Kidney (tissue), 14 donors: ENCODE results near the gene ENPP3. TPM values are rescaled to one million over a fixed set of nuclear protein-coding genes. Genes with fewer than 3 reads are reported as not detected.

Experiments used
- DNase-seq, 5 donors: peaks; one replicate each; pipeline ENCODE4 v3.0.0-alpha.2; 2013 to 2020
- FAIRE-seq: peaks from 2 replicates; lab custom pipeline; 2012; peaks lifted over from hg19 to GRCh38; lab: Jason Lieb, UNC
- H3K27ac ChIP-seq, 2 donors: one replicate each; pipeline ENCODE4 v1.7.0; 2013; ENCODE audit warnings: low read depth in 2 of 2, low read length in 2 of 2, inconsistent platforms in 1 of 2
- H3K27me3 ChIP-seq: one replicate; pipeline ENCODE4 v1.7.1; 2013; ENCODE audit warnings: low read length, inconsistent platforms; ENCODE audit not compliant: control insufficient read depth, insufficient read depth
- H3K36me3 ChIP-seq, 3 donors: one replicate each; pipeline versions ENCODE4 v1.7.0 to v1.7.1; 2013; ENCODE audit warnings: low read length in 3 of 3, control low read depth in 1 of 3, inconsistent platforms in 1 of 3; ENCODE audit not compliant: insufficient read depth in 3 of 3, control insufficient read depth in 2 of 3
- H3K4me1 ChIP-seq, 3 donors: one replicate each; pipeline versions ENCODE4 v1.7.0 to v1.7.1; 2013; ENCODE audit warnings: low read length in 3 of 3, inconsistent platforms in 1 of 3, low read depth in 1 of 3; ENCODE audit not compliant: control insufficient read depth in 2 of 3, insufficient read depth in 2 of 3
- H3K4me3 ChIP-seq, 3 donors: one replicate each; pipeline versions ENCODE4 v1.7.0 to v1.8.1; 2013; ENCODE audit warnings: low read length in 3 of 3, control low read depth in 1 of 3, inconsistent platforms in 1 of 3
- H3K9ac ChIP-seq, 3 donors: one replicate each; pipeline versions ENCODE4 v1.7.0 to v1.7.1; 2013; ENCODE audit warnings: low read length in 3 of 3, control low read depth in 1 of 3, inconsistent platforms in 1 of 3
- H3K9me3 ChIP-seq, 3 donors: one replicate each; pipeline versions ENCODE4 v1.7.0 to v1.7.1; 2013; ENCODE audit warnings: low read length in 3 of 3, control low read depth in 1 of 3, inconsistent platforms in 1 of 3; ENCODE audit not compliant: control insufficient read depth in 2 of 3, insufficient read depth in 1 of 3
- intact Hi-C: fragments of 100-400 bp; cut with DNase I; formaldehyde crosslinking; loops from one replicate; pipeline ENCODE4 v1.11.1; 2022
- polyA plus RNA-seq: library from polyadenylated mRNA; stranded (reverse); fragments of 350-450 nt; fragmentation: Illumina TruSeq; extraction: RNeasy Lipid Tissue Mini Kit (QIAGEN cat#74804); gene quantifications from one replicate; pipeline ENCODE4 v1.2.3, GENCODE V29; 2014; ENCODE audit warnings: low read depth, low replicate concordance; ENCODE audit not compliant: insufficient read depth
- total RNA-seq: library from RNA; stranded (reverse); fragmentation: NEBNext Ultra II Directional; extraction: Animal tissue kit (Norgen Biotek cat#: 25700); gene quantifications from one replicate; pipeline ENCODE4 v1.2.1, GENCODE V29; 2021
- TF ChIP-seq, protein P1 (sequence below): IDR thresholded peaks from 3 replicates; pipeline ENCODE4 v1.5.1; 2012; ENCODE audit warnings: mild to moderate bottlenecking, moderate library complexity, borderline replicate concordance; ENCODE audit not compliant: insufficient read depth; ENCODE audit errors: extremely low read depth
- donor health status: control.
- donor health status: control.
- donor health status: control.
- donor health status: control.
- donor health status: control.
- donor health status: DM: yes; HTN: yes; CAD: no.
- donor health status: Normal renal cell carcinoma (clear cell type).

ENPP3 gene
- total and polyA plus RNA-seq, 2 donors from 2014 or later = 2.0 to 2.5 TPM

DNA sequence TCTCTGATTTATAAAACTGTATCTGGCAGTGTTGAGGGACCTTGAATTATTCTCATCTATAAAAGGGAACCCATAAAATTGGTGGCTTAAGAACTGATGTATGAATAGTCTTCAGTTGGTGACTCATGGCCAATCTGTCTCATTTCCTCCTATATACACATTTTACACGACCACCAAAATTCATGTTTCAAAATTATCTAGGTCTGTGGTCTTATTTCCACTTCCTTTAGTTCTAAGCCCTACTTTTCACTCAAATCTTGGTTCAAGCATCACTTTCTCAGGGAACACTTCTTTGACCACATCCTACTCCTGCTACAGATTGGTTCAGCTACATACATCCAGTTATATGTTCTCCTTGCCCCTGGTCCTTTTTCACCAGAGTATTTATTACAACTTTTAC lies 152.1 kb downstream of the ENPP3 start:
- Histone ChIP-seq H3K4me3 (no peak overlapping the region), H3K9me3 (no peaks in the 10 kb centered on the region), H3K27me3 (no peaks in the 10 kb centered on the region), H3K36me3 (no peaks in the 10 kb centered on the region), H3K27ac (no peak overlapping the region), H3K4me1 (no peaks in the 10 kb centered on the region), H3K9ac (no peak overlapping the region)
- TF ChIP-seq, protein P1, sequence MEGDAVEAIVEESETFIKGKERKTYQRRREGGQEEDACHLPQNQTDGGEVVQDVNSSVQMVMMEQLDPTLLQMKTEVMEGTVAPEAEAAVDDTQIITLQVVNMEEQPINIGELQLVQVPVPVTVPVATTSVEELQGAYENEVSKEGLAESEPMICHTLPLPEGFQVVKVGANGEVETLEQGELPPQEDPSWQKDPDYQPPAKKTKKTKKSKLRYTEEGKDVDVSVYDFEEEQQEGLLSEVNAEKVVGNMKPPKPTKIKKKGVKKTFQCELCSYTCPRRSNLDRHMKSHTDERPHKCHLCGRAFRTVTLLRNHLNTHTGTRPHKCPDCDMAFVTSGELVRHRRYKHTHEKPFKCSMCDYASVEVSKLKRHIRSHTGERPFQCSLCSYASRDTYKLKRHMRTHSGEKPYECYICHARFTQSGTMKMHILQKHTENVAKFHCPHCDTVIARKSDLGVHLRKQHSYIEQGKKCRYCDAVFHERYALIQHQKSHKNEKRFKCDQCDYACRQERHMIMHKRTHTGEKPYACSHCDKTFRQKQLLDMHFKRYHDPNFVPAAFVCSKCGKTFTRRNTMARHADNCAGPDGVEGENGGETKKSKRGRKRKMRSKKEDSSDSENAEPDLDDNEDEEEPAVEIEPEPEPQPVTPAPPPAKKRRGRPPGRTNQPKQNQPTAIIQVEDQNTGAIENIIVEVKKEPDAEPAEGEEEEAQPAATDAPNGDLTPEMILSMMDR = no peak
- intact Hi-C loops = no loop called here
- no peak for DNase-seq
- FAIRE-seq = no peak

DNA sequence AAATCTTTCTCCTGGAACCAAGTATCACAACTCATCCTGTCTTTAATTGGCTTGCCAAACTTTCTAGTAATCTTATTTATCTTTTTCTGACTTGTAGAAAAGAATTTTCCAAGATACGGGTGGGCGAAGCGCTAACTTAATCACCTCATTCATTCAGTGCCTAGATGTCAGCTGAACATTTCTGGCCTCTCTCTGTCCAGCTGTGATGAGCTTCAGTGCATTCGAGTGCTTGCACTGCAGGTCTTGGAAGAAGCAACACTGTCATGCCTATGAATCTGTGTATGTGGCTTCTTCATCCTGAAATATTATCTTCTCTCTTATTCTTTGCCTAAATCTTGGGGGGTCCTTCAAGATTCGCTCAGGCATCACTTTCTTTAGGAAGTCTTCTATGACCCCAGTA lies 154.4 kb downstream of the ENPP3 start:
- intact Hi-C loops = no loop called here
- Histone ChIP-seq H3K9ac (no peak overlapping the region), H3K27me3 (no peaks in the 10 kb centered on the region), H3K27ac (no peak overlapping the region), H3K9me3 (no peaks in the 10 kb centered on the region), H3K4me3 (no peak overlapping the region), H3K36me3 (no peaks in the 10 kb centered on the region), H3K4me1 (no peaks in the 10 kb centered on the region)
- TF ChIP-seq, protein P1 = no peak
- FAIRE-seq (no peak), DNase-seq (no peak)

DNA sequence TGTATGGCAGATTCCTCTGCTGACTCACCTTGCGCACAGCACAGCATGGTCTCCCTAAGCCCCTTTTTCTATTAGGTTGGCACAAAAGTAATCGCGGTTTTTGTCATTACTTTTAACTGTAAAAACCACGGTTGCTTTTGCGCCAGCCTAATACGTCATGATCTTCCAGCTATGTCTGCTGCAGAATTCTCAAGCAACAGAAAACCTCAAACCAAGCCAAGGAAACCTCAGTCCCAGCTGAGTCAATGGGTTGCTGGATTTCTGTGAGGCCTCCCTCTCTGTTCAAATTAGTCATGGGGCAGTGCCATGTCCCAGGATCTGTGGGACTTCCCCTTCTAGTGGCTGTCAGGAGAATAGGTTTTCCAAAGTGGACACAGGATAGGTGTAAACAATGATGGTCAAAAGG lies 155.0 kb downstream of the ENPP3 start:
- TF ChIP-seq, protein P1 = no peak
- Histone ChIP-seq H3K9ac (no peak overlapping the region), H3K9me3 (no peaks in the 10 kb centered on the region), H3K4me3 (no peak overlapping the region), H3K36me3 (no peaks in the 10 kb centered on the region), H3K27me3 (no peaks in the 10 kb centered on the region), H3K4me1 (no peaks in the 10 kb centered on the region), H3K27ac (no peak overlapping the region)
- FAIRE-seq = no peak
- intact Hi-C loops = no loop called here
- no peak for DNase-seq

DNA sequence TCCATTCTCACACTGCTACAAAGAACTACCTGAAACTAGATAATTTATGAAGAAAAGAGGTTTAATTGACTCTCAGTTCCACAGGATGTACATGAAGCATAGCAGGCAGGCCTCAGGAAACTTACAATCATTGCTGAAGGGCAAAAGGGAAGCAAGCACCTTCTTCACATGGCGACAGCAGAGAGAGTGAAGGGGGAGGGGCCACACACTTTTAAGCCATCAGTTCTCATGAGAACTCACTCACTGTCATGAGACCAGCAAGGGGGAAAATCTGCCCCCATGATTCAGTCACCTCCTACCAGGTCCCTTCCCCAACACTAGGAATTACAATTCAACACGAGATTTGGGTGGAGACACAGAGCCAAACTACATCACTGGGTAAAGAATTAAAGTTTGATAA lies 158.3 kb downstream of the ENPP3 start:
- intact Hi-C loops = no loop called here
- no peak overlapping the region for H3K9ac ChIP-seq
- TF ChIP-seq, protein P1 = no peak
- no peak overlapping the region for H3K4me3 ChIP-seq
- no peaks in the 10 kb centered on the region for H3K27me3 ChIP-seq
- H3K4me1 ChIP-seq = no peaks in the 10 kb centered on the region
- no peak for DNase-seq
- no peak overlapping the region for H3K27ac ChIP-seq
- no peaks in the 10 kb centered on the region for H3K9me3 ChIP-seq
- H3K36me3 ChIP-seq = no peaks in the 10 kb centered on the region
- no peak for FAIRE-seq
